K562 (cell line): ENCODE data around the gene RPS15A. TPM values are rescaled to one million over a fixed set of nuclear protein-coding genes. Genes with fewer than 3 reads are reported as not detected.
A peak's percentile ranks its signal among the peaks of the same experiment; 100 is the strongest.

Experiments used
- EP300 ChIP-seq: IDR thresholded peaks from 2 replicates; pipeline ENCODE4 v1.6.1; 2012; ENCODE audit warnings: low read length, improper control_type of control experiment
- HEY1 ChIP-seq: fragments of 250-450 bp; sonication (Bioruptor Pico); IDR thresholded peaks from 2 replicates; pipeline ENCODE4 v1.5.0; 2020; ENCODE audit warnings: mild to moderate bottlenecking, moderate library complexity, borderline replicate concordance
- HIVEP1 ChIP-seq: fragments of 250-450 bp; sonication (Bioruptor Pico); IDR thresholded peaks from 2 replicates; pipeline ENCODE4 v1.4.0; 2020; ENCODE audit warnings: mild to moderate bottlenecking
- MITF ChIP-seq: IDR thresholded peaks from 2 replicates; pipeline ENCODE4 v1.6.1; 2014; ENCODE audit warnings: antibody characterized with exemption
- NFE2 ChIP-seq: IDR thresholded peaks from 2 replicates; pipeline ENCODE4 v1.6.1; 2014; ENCODE audit warnings: antibody characterized with exemption, low read depth
- NR1H2 ChIP-seq: sonication (generic); formaldehyde crosslinking; IDR thresholded peaks from 2 replicates; pipeline ENCODE4 v1.4.0; 2020; ENCODE audit warnings: mild to moderate bottlenecking, missing genetic modification reagents
- RCOR1 ChIP-seq, 2 experiments: IDR thresholded peaks; 2 replicates each; pipeline ENCODE4 v1.6.1; 2012; ENCODE audit warnings: low read depth in 2 of 2, low read length in 2 of 2, borderline replicate concordance in 1 of 2, improper control_type of control experiment in 1 of 2
- SMAD3 ChIP-seq: fragments of 450-650 bp; formaldehyde crosslinking; conservative IDR thresholded peaks from 2 replicates; pipeline ENCODE4 v1.4.0; 2020; ENCODE audit warnings: mild to moderate bottlenecking
- UBTF ChIP-seq, 2 experiments: IDR thresholded peaks; 2 replicates each; pipeline ENCODE4 v1.6.1; 2012; ENCODE audit warnings: improper control_type of control experiment in 2 of 2, low read depth in 2 of 2, low read length in 2 of 2, borderline replicate concordance in 1 of 2
- YY1 ChIP-seq, 3 experiments: IDR thresholded peaks; 2 replicates each; pipeline ENCODE4 v1.6.1; 2011; ENCODE audit warnings: low read length in 2 of 3, mild to moderate bottlenecking in 2 of 3, moderate library complexity in 2 of 3, borderline replicate concordance in 1 of 3, control low read depth in 1 of 3, low read depth in 1 of 3; ENCODE audit not compliant: insufficient read depth in 3 of 3, insufficient replicate concordance in 2 of 3, control insufficient read depth in 1 of 3, insufficient read length in 1 of 3; ENCODE audit errors: extremely low read depth in 1 of 3
- ZKSCAN1 ChIP-seq: fragments of 150-350 bp; IDR thresholded peaks from 2 replicates; pipeline ENCODE4 v1.6.1; 2016; ENCODE audit warnings: low read depth, low read length
- ZNF143 ChIP-seq: sonication (generic); formaldehyde crosslinking; IDR thresholded peaks from 2 replicates; pipeline ENCODE4 v1.9.0; 2022; ENCODE audit warnings: mild to moderate bottlenecking, missing genetic modification reagents
- ZNF232 ChIP-seq: sonication (generic); formaldehyde crosslinking; IDR thresholded peaks from 2 replicates; pipeline ENCODE4 v1.8.0; 2022; ENCODE audit warnings: mild to moderate bottlenecking, missing genetic modification reagents
- ZNF668 ChIP-seq: fragments of 250-450 bp; sonication (Bioruptor Pico); IDR thresholded peaks from 2 replicates; pipeline ENCODE4 v1.8.0; 2022; ENCODE audit warnings: mild to moderate bottlenecking, inconsistent platforms
- ZNF77 ChIP-seq: fragments of 250-450 bp; sonication (Bioruptor Pico); IDR thresholded peaks from 2 replicates; pipeline ENCODE4 v1.5.0; 2020
- polyA plus RNA-seq, 8 experiments: library from polyadenylated mRNA; depleted of rRNA in 4 of 8; stranded (reverse) in 5 of 8; unstranded in 3 of 8; fragments of >200 nt; fragmentation: Nextera tagmentation in 2 of 8; fragmentation: Illumina TruSeq in 1 of 8; extraction: Ambion mirVana in 2 of 8; extraction: Trizol in 1 of 8; gene quantifications; 2 replicates each; pipeline versions ENCODE4 v1.2.1 to v1.2.3, GENCODE V29; 2011 to 2014; ENCODE audit warnings: inconsistent platforms in 1 of 8, missing spikeins in 1 of 8
- total RNA-seq, 7 experiments: library from RNA; depleted of rRNA in 6 of 7; stranded (reverse); fragments of >200 nt in 6 of 7; fragmentation: Illumina TruSeq in 2 of 7; extraction: Trizol in 2 of 7; gene quantifications; 2 replicates each; pipeline versions ENCODE4 v1.2.1 to v1.2.3, GENCODE V29; 2011 to 2021; ENCODE audit warnings: low replicate concordance in 1 of 7

Gene RPS15A
- total and polyA plus RNA-seq, 9 of the 15 experiments (the other 6 are each of a cell fraction or from before 2014, with no cell fraction given), result 1,397 to 5,474 (median 2,798) TPM

DNA sequence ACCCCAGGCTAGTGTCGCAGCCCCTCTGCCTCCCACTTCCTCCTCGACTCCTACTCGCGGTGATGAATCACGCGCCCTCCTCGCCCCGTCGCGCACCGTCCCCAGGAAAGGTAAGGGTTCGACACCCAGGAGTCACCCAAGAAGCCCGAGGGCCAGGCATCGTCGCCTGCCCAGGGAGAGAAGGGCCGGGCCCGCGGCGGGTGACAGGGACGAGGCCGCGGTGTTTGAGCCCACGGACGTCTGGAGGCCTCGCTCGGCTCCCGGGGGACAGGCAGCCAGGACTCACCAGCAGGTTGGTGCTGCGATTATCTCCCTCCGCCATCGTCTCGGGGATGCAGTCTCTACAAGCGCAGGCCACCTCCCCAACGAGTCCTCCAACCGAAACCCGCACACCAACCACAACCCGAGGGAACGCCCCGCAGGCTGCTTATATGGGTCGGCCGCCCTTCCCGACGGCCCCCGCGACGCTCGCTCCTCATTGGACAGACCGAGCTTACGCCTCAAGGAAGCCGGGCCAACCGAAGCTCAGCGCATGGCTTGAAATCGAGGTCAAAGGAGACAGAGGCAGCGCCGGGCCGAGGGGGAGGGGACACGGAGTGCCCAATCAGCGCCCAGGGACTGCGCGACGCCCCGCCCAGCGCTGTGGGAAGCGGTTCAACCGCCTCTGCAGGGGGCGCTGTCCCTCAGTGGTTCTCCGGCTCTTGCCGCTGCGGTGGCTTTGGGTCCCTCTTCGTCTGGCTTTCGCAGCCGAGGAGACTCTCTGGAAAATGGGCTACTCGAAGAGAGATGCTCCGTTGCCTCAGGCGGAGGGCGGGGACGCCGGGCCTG lies 11.2 kb upstream of the RPS15A start, which contains the start of gene ARL6IP1 (continued):
- TF ChIP-seq UBTF (IDR thresholded peaks at IDR 0.05; ENCODE audit: borderline replicate concordance in 1 of 2, low read depth in 2 of 2, low read length in 2 of 2) (peak; percentile 35 to 86; a peak in 2 of 4 replicates), ZKSCAN1 (peak; percentile 10), RCOR1 (IDR thresholded peaks at IDR 0.05; ENCODE audit: borderline replicate concordance in 1 of 2, low read depth in 2 of 2, low read length in 2 of 2) (peak in 1 of 2 experiments; percentile 40; a peak in 2 of 4 replicates), ZNF143 (peak; percentile 87), ZNF668 (CRISPR knock-in tag) (no peak), EP300 (peak; percentile 34), SMAD3 (0 out of 2 replicates have a peak, but pooled peaks have one; percentile 48), MITF (no peak), NR1H2 (CRISPR knock-in tag) (peak; percentile 69; the same call in 1 of the 2 replicates), ZNF232 (0 out of 2 replicates have a peak, but pooled peaks have one; percentile 53), HIVEP1 (CRISPR knock-in tag) (no peak), ZNF77 (CRISPR knock-in tag) (no peak), HEY1 (CRISPR knock-in tag) (no peak), NFE2 (peak; percentile 24; the same call in 1 of the 2 replicates), YY1 (IDR thresholded peaks at IDR 0.05; ENCODE audit: borderline replicate concordance in 1 of 3, control insufficient read depth in 1 of 3, extremely low read depth in 1 of 3, insufficient read depth in 3 of 3, insufficient read length in 1 of 3, insufficient replicate concordance in 2 of 3, low read depth in 1 of 3, low read length in 2 of 3) (peak in 2 of 3 experiments; percentile 33 to 80)
